GM18858 (cell line): ENCODE results near the gene TSTD2.
"Not testable (repeated sequence)": the region's sequence is repeated elsewhere in the genome, so short reads cannot be mapped to it uniquely, and the experiment has no call there.

Source experiments
- ATAC-seq: cut with Tn5 transposase; IDR thresholded peaks from one replicate; pipeline ENCODE4 v1.9.1; 2021; ENCODE audit not compliant: unreplicated experiment

Gene TSTD2

GRCh38 chr9:97592126-97592525 lies 41.0 kb downstream of the TSTD2 start:
- ATAC-seq, result no peak

DNA sequence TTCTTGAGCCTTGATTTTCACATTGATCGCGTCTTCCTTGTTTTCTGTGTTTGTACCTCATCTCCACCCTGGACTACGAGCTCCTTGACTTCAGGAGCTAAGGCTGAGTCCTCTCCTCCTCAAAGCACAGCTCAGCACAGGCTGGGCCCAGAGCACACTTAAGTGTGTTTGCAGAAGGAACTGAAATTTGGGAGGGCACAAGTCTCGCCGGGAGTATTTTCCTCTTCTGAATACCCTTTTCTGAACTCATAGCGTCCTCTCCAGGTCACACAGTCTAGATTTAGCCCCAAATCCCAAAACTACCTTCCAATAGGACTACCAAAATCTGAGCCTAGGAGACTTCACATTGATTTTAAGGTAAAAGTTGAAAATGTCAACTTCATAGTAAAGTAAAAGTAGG lies 41.6 kb downstream of the TSTD2 start:
- ATAC-seq, result no peak

- not testable (repeated sequence) for ATAC-seq
These were observed 46.3 kb downstream of the TSTD2 start for GRCh38 chr9:97586909-97587308.

GRCh38 chr9:97584778-97585177 lies 48.4 kb downstream of the TSTD2 start:
- ATAC-seq, result not testable (repeated sequence)

GRCh38 chr9:97581590-97581989 lies 51.6 kb downstream of the TSTD2 start:
- not testable (repeated sequence) for ATAC-seq

GRCh38 chr9:97579914-97580313 lies 53.3 kb downstream of the TSTD2 start:
- ATAC-seq, result no peak

DNA sequence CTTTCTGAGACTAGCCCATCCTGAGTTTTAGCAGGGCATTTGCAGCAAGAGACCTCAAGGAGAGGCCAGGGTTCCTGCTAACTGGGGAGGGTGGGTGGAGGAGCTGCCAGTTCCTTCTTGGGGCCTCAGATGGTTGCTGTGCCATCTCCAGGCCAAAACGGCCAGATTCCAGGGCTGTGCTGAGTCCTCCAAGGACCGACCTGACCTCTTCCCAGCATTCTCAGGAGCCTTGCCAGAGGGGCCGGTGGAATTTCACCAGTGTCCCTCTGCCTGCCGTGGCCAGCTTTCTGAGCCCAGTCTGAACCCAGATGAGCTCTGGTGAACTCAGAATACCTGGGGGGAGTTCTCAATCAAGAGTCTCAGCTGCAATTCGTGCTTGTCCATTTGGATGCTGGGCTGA lies 54.3 kb downstream of the TSTD2 start:
- ATAC-seq, result no peak

- no peak for ATAC-seq
These were observed 56.1 kb downstream of the TSTD2 start for GRCh38 chr9:97577051-97577450.

GRCh38 chr9:97575673-97576200 lies 57.4 kb downstream of the TSTD2 start:
- ATAC-seq, result no peak

GRCh38 chr9:97574921-97575672 lies 58.1 kb downstream of the TSTD2 start:
- not testable (repeated sequence) for ATAC-seq

DNA sequence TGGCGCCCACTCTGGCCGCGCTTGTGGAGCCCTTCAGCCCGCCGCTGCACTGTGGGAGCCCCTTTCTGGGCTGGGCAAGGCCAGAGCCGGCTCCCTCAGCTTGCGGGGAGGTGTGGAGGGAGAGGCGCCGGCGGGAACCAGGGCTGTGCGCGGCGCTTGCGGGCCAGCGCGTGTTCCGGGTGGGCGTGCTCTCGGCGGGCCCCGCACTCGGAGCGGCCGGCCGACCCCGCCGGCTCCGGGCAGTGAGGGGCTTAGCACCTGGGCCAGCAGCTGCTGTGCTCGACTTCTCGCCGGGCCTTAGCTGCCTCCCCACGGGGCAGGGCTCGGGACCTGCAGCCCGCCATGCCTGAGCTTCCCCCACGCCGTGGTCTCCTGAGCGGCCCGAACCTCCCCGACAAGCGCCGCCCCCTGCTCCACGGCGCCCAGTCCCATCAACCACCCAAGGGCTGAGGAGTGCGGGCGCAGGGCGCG lies 59.0 kb downstream of the TSTD2 start:
- ATAC-seq, result not testable (repeated sequence)

DNA sequence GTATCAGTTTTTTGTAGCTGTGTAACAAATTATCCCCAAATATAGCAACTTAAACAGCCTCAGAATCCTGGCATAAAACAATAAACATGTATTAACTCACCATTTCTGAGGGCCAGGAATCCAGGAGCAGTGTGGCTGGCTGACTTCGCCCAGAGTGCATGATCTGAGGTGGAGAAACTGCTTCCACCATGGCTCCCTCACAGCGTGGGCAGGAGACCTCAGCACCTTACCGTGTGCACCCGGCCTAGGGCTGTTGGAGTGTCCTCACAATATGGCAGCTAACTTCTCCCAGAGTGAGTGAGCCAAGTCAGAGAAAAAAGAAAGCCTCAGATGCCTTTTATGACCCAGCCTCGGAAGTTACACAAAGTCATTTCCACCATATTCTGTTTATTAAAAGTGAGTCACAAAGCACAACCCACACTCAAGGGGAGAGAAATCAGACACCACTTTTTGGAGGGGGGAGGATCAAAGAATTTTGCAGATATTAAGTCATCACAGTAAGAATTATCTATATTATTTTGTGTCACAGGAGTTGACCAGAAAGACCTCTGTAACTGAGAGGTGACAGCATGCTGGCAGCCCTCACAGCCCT lies 59.6 kb downstream of the TSTD2 start:
- no peak for ATAC-seq

DNA sequence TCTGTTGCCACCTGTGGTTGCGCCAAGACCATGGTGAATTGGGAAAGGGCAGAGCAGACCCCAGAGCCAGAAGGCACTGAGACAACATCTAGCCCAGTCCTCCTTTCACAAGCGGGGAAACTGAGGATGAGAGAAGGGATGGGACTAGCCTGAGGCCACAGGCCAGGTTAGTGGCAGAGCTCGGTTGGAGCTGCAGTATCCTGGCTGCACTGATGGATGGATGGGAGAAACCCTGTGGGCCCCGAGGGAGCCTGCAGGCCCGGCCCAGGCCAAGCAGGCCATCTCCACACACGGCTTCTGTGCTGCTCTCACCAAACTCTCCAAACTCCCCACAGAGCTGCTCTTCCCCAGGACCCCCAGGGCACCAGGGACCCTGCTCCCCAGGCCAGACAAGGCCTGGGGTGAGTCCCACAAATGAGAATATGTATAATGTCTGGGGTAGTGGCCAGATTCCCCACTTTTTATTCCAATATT lies 60.2 kb downstream of the TSTD2 start:
- no peak for ATAC-seq

DNA sequence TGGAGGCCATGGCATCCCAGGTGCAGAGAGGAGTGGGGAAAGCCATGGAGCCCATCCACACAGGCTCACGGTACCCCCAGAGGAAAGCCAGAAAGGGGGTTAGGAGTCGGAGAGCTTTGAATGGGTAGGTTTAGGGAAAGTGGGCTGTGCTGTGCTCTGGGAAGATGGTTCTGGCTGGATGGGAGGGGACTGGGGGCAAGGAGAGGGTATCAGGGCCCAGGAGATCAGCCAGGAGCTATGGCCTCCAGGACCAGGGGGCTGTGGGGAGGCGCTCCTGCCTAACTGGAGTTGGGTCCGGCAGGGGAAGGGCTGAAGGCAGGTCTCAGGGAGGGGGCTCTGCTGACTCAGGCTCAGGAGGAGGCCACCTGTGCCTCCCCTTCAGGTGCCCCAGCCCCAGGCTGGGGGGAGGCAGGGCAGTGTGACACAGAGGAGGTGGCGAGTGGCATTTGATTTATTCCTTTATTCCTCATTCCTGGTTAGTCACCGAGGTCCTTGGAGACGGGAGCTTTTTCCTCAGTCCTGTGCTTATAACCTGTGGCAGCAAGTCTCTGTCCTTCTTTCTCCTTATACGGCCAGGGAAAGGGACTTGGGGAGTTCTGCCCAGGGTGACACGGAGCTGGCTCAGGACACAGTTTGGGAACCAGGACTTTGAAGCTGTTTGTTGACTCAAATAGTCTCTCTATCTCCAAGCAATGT lies 60.8 kb downstream of the TSTD2 start:
- ATAC-seq, result no peak

DNA sequence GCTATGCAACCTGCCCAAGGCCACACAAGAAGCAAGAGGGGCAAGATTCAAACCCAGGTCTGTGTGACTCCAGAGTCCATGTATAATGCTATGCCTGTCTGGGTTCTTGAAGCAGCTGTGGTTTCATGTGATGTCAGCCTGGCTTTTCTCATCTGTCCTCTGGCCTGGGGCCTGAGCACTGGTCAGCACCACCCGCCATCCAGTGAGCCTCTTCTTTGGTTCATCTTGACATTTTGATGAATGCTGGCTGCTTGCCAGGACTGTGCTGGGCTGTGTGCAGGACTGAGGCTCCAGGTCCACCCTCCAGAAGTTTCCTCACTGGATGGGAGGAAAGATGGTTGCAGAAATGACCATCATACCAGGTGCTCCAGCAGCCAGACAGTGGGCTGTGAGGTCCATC lies 61.5 kb downstream of the TSTD2 start:
- no peak for ATAC-seq

DNA sequence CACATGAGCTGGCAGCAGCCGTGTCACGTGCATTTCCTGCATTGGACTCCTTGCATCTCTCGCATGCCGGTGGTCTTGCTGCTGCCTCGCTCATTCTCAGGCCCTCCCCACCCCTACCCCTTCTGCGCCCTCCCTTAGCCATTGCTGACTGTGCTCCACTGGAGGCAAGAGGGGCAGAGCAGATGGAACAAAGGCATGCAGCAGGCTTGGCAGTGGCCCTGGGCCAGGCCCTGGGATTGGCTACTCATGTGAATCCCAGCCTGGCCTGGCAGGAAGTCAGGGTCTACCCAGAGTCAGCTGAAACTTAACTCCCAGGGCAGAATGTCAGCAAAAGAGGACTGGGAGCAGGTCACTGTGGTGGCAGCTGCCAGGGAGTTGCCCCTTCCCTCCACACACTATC lies 62.3 kb downstream of the TSTD2 start:
- no peak for ATAC-seq

DNA sequence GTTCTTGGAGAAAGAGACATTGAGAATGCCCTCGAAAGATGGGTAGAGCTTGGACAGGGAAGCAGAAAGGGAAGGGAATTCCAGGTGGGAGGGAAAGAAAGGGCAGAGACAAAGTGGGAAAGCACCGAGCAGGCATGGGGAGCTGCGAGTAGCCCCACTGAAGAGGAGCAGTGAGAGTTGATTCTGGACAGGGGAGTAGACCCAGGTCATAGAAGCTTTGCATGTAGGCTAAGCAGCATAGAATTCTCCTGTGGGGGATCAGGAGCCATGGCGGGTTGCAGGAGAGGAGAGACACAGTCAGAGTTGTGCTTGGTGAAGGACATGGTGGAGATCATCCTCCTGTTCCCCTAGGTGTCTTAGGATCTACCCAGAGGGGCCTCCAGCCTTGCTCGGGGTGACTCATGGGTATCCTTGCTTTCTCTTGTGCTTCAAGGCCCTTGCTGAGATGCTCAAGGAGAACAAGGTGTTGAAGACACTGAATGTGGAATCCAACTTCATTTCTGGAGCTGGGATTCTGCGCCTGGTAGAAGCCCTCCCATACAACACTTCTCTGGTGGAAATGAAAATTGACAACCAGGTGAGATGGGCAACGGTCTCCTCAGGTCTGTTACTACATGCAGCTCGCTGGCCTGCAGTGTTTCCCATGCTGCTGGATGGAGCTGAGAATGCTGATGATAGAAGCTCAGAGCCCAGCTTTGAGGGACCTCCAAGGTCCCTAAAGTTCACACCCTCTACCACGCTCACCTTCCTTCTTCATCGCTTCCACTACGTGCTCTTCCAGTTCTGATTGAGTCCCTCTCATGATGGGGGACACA lies 64.5 kb downstream of the TSTD2 start:
- no peak for ATAC-seq

DNA sequence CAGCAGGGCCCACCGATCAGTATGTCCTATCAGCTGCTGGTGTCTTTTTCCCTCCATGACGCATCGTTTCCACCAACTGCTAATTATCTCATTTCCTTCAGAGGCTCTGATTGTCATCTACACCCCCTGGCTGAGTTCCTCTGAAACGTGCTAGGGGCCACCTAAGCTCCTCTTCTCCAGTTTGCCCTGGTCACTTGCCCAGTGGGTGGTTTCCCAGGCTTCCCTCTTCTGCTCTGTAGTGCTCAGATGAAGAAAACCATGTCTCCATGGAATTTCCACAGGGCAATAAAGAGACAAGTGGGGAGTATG lies 65.3 kb downstream of the TSTD2 start:
- no peak for ATAC-seq

DNA sequence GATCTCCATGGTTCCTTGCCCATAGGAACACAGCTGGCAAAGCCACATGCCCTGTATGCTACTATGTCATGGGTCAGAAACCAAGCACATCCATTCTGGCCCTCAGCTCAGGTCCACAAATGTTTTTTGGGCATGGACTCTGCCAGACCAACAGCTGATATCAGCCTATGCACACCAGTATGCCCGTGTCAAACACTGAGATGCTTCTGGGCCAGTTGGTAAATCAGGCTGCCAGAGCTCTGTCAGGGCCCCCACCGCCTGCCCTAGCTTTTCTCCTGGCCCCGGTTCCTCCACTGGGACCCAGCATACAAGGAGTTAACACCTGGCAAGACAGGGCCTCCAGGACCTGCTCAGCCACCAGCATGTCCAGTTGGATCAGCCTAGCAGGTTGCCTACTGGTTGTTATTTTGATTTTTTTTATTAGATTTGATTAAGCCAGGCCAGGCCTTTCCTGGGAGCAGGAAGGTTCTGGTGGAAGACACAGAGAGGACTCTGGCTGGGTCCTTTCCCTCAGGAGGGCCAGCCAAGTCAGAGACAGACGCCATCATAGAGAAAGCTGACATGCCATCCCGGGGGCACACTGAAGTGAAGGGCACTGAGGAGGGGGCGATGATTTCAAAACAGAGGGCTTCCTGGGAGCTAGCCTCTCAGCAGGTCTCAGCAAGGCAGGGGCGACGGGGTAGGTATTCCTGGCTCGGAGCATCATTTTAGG lies 65.8 kb downstream of the TSTD2 start:
- ATAC-seq, result no peak

DNA sequence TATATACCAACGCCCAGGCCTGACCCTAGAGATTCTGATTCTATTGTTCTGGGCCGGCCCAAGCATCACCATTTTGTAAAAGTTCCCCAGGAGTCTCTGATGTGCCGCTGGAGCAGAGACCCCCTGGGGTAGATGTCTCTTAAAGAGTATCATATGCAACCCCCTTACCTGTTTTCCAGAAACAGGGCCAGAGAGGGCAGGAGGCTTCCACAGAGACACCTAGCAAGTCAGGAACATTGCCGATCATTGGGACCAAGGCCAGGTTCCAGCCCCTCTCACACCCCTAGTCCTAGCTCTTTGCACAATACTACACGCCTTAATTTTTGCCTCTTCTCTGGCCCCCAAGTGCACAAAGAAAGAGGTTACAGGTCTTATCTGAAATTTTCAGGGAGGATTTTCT lies 67.9 kb downstream of the TSTD2 start:
- no peak for ATAC-seq
